ENCODE data around the gene AKAP5. TPM values are rescaled to one million over a fixed set of nuclear protein-coding genes. Genes with fewer than 3 reads are reported as not detected.
A peak's percentile ranks its signal among the peaks of the same experiment; 100 is the strongest.

AKAP5 gene
- total and polyA plus RNA-seq, 2 of the 13 experiments (the other 11 are each of a cell fraction or from before 2014, with no cell fraction given): 0.18 to 1.5 TPM

DNA sequence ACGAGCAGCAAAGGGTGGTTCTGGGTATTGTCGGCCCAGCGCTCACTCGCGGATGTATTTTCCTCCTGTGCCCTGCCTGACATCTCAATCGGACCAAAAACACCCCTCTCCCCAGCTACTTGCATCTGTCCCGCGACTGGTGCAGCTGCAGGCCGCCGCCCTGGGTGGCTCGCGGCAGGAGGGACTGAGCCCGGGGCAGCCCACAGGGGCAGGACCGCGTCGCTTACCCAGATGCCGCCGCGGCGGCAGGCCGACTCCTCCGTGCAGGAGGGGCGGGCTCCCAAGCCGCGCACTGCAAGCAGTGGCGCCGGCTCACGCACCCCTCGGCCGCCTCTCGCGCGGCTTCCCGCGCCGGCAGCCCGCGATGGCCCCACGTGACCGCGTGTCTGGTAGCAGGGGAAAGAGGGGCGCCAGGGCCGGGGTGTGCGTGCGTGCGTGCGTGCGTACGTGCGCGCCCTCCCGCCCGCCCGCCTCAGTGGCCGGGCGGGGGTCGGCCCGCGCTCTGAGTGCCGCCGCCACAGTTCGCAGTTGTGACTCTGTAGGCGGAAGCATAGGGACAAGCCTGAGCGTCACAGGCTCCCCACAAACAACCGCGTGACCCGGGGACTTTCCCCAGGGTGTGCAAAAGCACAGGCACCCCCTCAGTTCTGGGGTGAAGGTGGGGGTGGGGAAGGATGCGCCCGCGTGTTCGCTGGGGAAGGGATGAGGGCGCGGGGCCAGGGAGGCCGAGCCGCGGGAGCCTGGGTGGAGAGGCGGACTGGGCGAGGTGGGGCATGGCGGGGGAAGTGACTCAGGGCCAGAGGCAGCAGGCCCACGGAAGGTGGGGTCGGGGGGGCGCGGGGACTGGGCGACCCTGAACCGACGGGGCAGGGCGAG lies 38.4 kb downstream of the AKAP5 start, which contains the start of gene ZBTB25 (continued):
- TF ChIP-seq, protein P1, sequence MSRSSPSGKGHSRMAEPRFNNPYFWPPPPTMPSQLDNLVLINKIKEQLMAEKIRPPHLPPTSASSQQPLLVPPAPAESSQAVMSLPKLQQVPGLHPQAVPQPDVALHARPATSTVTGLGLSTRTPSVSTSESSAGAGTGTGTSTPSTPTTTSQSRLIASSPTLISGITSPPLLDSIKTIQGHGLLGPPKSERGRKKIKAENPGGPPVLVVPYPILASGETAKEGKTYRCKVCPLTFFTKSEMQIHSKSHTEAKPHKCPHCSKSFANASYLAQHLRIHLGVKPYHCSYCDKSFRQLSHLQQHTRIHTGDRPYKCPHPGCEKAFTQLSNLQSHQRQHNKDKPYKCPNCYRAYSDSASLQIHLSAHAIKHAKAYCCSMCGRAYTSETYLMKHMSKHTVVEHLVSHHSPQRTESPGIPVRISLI (CRISPR knock-in tag; IDR thresholded peaks at IDR 0.05; ENCODE audit: borderline replicate concordance): no peak
- TF ChIP-seq ZNF230 (CRISPR knock-in tag; IDR thresholded peaks at IDR 0.05) (no peak), PHB2 (IDR thresholded peaks at IDR 0.05; ENCODE audit: partially characterized antibody) (no peak), TARDBP (CRISPR knock-in tag; IDR thresholded peaks at IDR 0.05) (peak; percentile 86; the same call in 1 of the 2 replicates), TCF7L2 (IDR thresholded peaks at IDR 0.05; ENCODE audit: low read depth, low read length) (no peak), PTBP1 (IDR thresholded peaks at IDR 0.05; ENCODE audit: low read depth, low read length, poor library complexity, severe bottlenecking) (no peak), YEATS2 (CRISPR knock-in tag; IDR thresholded peaks at IDR 0.05; ENCODE audit: borderline replicate concordance) (no peak; the same call in 1 of the 2 replicates), ZKSCAN1 (IDR thresholded peaks at IDR 0.05; ENCODE audit: low read length) (no peak), XRCC5 (optimal IDR thresholded peaks at IDR 0.05; ENCODE audit: low read length) (peak; percentile 14), RBM39 (IDR thresholded peaks at IDR 0.05; ENCODE audit: low read depth, low read length, poor library complexity, severe bottlenecking) (peak; percentile 0), ZNF747 (CRISPR knock-in tag; IDR thresholded peaks at IDR 0.05; ENCODE audit: borderline replicate concordance) (0 out of 2 replicates have a peak, but pooled peaks have one; percentile 44), RAD51 (IDR thresholded peaks at IDR 0.05; ENCODE audit: borderline replicate concordance) (no peak), KLF15 (CRISPR knock-in tag; IDR thresholded peaks at IDR 0.05; ENCODE audit: borderline replicate concordance) (0 out of 2 replicates have a peak, but pooled peaks have one; percentile 6), ZNF746 (CRISPR knock-in tag; IDR thresholded peaks at IDR 0.05) (peak; percentile 40), GATAD1 (CRISPR knock-in tag; IDR thresholded peaks at IDR 0.05) (peak; percentile 48; the same call in 1 of the 2 replicates), ARID2 (CRISPR knock-in tag; IDR thresholded peaks at IDR 0.05; ENCODE audit: borderline replicate concordance) (no peak), BRCA1 (CRISPR knock-in tag; IDR thresholded peaks at IDR 0.05) (peak; percentile 21; the same call in 1 of the 2 replicates), IRF2 (CRISPR knock-in tag; IDR thresholded peaks at IDR 0.05) (no peak; the same call in 1 of the 2 replicates), SATB2 (CRISPR knock-in tag; IDR thresholded peaks at IDR 0.05) (peak; percentile 68; the same call in 1 of the 2 replicates)
- TF ChIP-seq, protein P2, sequence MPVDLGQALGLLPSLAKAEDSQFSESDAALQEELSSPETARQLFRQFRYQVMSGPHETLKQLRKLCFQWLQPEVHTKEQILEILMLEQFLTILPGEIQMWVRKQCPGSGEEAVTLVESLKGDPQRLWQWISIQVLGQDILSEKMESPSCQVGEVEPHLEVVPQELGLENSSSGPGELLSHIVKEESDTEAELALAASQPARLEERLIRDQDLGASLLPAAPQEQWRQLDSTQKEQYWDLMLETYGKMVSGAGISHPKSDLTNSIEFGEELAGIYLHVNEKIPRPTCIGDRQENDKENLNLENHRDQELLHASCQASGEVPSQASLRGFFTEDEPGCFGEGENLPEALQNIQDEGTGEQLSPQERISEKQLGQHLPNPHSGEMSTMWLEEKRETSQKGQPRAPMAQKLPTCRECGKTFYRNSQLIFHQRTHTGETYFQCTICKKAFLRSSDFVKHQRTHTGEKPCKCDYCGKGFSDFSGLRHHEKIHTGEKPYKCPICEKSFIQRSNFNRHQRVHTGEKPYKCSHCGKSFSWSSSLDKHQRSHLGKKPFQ (CRISPR knock-in tag; IDR thresholded peaks at IDR 0.05; ENCODE audit: insufficient replicate concordance): no peak
- TF ChIP-seq, protein P3, sequence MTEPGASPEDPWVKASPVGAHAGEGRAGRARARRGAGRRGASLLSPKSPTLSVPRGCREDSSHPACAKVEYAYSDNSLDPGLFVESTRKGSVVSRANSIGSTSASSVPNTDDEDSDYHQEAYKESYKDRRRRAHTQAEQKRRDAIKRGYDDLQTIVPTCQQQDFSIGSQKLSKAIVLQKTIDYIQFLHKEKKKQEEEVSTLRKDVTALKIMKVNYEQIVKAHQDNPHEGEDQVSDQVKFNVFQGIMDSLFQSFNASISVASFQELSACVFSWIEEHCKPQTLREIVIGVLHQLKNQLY (CRISPR knock-in tag; IDR thresholded peaks at IDR 0.05): peak; percentile 12; the same call in 1 of the 2 replicates
- TF ChIP-seq, protein P4, sequence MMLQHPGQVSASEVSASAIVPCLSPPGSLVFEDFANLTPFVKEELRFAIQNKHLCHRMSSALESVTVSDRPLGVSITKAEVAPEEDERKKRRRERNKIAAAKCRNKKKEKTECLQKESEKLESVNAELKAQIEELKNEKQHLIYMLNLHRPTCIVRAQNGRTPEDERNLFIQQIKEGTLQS (CRISPR knock-in tag; IDR thresholded peaks at IDR 0.05): no peak
- TF ChIP-seq, protein P5, sequence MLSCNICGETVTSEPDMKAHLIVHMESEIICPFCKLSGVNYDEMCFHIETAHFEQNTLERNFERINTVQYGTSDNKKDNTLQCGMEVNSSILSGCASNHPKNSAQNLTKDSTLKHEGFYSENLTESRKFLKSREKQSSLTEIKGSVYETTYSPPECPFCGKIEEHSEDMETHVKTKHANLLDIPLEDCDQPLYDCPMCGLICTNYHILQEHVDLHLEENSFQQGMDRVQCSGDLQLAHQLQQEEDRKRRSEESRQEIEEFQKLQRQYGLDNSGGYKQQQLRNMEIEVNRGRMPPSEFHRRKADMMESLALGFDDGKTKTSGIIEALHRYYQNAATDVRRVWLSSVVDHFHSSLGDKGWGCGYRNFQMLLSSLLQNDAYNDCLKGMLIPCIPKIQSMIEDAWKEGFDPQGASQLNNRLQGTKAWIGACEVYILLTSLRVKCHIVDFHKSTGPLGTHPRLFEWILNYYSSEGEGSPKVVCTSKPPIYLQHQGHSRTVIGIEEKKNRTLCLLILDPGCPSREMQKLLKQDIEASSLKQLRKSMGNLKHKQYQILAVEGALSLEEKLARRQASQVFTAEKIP (CRISPR knock-in tag; IDR thresholded peaks at IDR 0.05; ENCODE audit: borderline replicate concordance): no peak

All from HepG2 (cell line).